Activated CD8-positive, alpha-beta T cell treated with anti-CD3 and anti-CD28 coated beads for 36 hours (primary cell): ENCODE measurements around the gene UBAC1. TPM values are rescaled to one million over a fixed set of nuclear protein-coding genes. Genes with fewer than 3 reads are reported as not detected.

Source experiments
- ATAC-seq: fragments of 200-7000 bp; cut with Tn5 transposase; one replicate; pipeline ENCODE4 v1.10.0; 2021; ENCODE audit warnings: mild to moderate bottlenecking, moderate library complexity
- CTCF ChIA-PET: fragments of 350-600 bp; sonication (Branson Sonifier 250); formaldehyde crosslinking; loops from one replicate; lab custom pipeline; 2021; ENCODE audit warnings: antibody characterized with exemption; lab: Charles Lee
- POLR2A ChIA-PET: fragments of 350-600 bp; sonication (Branson Sonifier 250); formaldehyde crosslinking; loops from one replicate; lab custom pipeline; 2021; ENCODE audit warnings: antibody characterized with exemption; lab: Charles Lee
- DNase-seq: peaks from one replicate; pipeline ENCODE4 v3.0.0-alpha.2; 2020
- H3K27ac Mint-ChIP-seq: one replicate; pipeline ENCODE4 v1.8.0; 2021; ENCODE audit warnings: mild to moderate bottlenecking, mixed read lengths
- H3K27me3 Mint-ChIP-seq: one replicate; pipeline ENCODE4 v1.8.0; 2021; ENCODE audit warnings: mixed read lengths
- H3K36me3 Mint-ChIP-seq: one replicate; pipeline ENCODE4 v1.8.0; 2021; ENCODE audit warnings: low read depth, mixed read lengths
- H3K4me1 Mint-ChIP-seq: one replicate; pipeline ENCODE4 v1.8.0; 2021; ENCODE audit warnings: low read depth, mixed read lengths
- H3K4me3 Mint-ChIP-seq: one replicate; pipeline ENCODE4 v1.8.0; 2021; ENCODE audit warnings: mild to moderate bottlenecking, moderate library complexity, mixed read lengths
- H3K9me3 Mint-ChIP-seq: one replicate; pipeline ENCODE4 v1.8.0; 2021; ENCODE audit warnings: mixed read lengths
- intact Hi-C: fragments of 100-400 bp; cut with micrococcal nuclease; formaldehyde crosslinking; loops from one replicate; pipeline ENCODE4 v1.10.0; 2022
- total RNA-seq, 2 experiments: library from RNA; stranded (reverse); gene quantifications; one replicate each; pipeline ENCODE4 v1.2.3, GENCODE V29; 2021
- TF ChIP-seq, protein P1 (sequence below): fragments of 200-600 bp; IDR thresholded peaks from one replicate; pipeline ENCODE4 v1.8.0; 2022; ENCODE audit warnings: antibody characterized with exemption, mild to moderate bottlenecking

UBAC1 gene
- total RNA-seq, 2 experiments from 2014 or later, result 32.4 to 34.3 TPM

DNA sequence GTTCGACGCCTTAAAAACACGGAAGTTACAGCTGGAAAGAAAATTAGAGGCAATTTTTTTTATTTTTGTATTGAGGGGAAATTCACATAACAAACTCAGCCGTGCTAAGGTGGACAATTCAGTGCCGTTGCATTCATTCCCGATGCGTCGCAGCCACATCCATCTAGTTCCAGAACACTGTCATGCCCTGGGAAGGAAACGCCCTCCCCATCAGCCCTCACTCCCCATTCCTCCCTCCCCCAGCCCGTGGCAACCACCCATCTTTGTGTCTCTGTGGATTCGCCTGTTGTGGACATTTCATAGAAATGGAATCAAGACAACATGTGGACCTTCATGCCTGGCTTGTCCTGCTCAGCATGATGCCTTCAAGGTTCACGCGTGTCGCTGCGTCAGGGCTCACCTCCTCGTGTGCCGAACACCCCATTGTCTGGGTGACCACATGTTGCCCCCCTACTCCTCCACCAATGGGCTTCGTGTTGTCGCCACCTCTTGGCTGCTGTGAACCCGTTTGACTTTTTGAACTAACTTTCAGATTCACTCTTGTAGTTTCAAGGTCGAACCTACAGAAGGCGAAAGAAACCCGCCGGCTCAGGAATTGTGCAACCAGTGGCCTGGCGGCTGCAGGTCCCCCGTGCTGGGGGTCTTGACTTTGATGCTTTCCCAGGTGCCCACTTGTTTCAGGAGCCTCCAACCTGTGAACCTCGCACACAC, 36.4 kb downstream of the UBAC1 start:
- intact Hi-C loops, result no loop called here
- peak; percentile 54 for DNase-seq
- Mint-ChIP-seq H3K9me3 (no peaks in the 10 kb centered on the region), H3K27ac (peak overlapping the region; percentile 87), H3K36me3 (peaks cover 12% of the 10 kb centered on the region), H3K4me3 (peak overlapping the region; percentile 27), H3K27me3 (no peaks in the 10 kb centered on the region), H3K4me1 (peaks cover 33% of the 10 kb centered on the region)
- no peak for ATAC-seq
- POLR2A ChIA-PET, result interaction anchor here (1.6 to 1.7 kb wide), 2 partner anchors 15 to 20 kb away, joined by 3 to 6 read pairs; no protein-coding TSS in a partner anchor
- TF ChIP-seq, protein P1, sequence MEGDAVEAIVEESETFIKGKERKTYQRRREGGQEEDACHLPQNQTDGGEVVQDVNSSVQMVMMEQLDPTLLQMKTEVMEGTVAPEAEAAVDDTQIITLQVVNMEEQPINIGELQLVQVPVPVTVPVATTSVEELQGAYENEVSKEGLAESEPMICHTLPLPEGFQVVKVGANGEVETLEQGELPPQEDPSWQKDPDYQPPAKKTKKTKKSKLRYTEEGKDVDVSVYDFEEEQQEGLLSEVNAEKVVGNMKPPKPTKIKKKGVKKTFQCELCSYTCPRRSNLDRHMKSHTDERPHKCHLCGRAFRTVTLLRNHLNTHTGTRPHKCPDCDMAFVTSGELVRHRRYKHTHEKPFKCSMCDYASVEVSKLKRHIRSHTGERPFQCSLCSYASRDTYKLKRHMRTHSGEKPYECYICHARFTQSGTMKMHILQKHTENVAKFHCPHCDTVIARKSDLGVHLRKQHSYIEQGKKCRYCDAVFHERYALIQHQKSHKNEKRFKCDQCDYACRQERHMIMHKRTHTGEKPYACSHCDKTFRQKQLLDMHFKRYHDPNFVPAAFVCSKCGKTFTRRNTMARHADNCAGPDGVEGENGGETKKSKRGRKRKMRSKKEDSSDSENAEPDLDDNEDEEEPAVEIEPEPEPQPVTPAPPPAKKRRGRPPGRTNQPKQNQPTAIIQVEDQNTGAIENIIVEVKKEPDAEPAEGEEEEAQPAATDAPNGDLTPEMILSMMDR, result no peak
- CTCF ChIA-PET, result interaction anchor here (0.7 to 1.4 kb wide), 5 partner anchors 10 to 67 kb away, joined by 3 to 5 read pairs (median 4); partner anchors contain the start of gene UBAC1

DNA sequence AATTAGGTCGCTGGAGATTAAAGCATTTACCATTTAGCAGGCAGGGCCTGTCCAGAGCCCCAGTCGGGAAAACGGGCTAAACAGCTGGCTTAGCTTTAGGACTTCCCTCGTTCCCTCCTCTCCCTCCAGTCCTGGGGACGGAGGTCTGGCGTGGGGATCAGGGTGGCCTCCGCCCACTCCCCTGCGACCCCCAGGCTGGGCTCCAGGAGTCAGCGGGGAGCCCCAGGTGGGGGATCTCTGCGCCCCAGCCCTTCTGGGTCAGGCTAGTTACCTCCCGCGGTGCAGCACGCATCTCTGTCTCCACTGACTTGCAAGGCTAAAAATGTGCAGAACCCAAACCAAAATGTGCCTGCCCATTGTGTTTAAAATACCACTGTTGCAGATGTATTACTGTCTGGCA, 37.7 kb downstream of the UBAC1 start:
- ChIA-PET POLR2A (no interaction called here), CTCF (no interaction called here)
- Mint-ChIP-seq H3K27me3 (no peaks in the 10 kb centered on the region), H3K36me3 (peaks cover 15% of the 10 kb centered on the region), H3K4me3 (no peak overlapping the region), H3K4me1 (peaks cover 33% of the 10 kb centered on the region), H3K27ac (no peak overlapping the region), H3K9me3 (peaks cover 7% of the 10 kb centered on the region)
- intact Hi-C loops, result no loop called here
- DNase-seq (no peak), ATAC-seq (no peak)
- TF ChIP-seq, protein P1, result no peak

DNA sequence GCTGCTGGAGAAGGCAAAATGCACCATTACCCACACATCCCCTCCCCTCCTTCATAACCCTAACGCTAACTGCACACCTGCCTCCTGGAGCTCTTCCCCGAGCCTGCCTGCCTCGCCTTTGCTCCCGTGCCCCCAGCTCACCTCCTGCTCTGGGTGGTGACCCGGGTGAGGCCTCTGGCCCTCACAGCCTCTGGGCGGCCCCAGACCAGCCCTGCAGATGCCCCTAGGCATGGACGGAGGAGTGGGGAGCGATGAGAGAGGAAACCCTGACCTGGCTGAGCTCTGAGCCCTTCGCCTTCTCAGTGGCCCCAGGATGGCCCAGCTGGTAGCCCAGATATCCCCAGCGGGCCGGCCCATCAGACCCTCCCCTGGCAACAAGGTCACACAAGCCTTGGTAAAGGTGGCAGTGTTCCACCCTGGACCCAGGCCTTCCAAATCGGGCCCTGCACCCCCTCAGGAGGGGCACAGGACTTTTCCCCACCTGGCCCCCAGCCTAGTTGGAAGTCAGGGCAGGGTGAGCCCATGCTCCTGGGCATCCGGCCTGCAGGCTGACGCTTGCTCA, 39.3 kb downstream of the UBAC1 start:
- no peak overlapping the region for H3K4me3 Mint-ChIP-seq
- ATAC-seq, result no peak
- CTCF ChIA-PET, result no interaction called here

DNA sequence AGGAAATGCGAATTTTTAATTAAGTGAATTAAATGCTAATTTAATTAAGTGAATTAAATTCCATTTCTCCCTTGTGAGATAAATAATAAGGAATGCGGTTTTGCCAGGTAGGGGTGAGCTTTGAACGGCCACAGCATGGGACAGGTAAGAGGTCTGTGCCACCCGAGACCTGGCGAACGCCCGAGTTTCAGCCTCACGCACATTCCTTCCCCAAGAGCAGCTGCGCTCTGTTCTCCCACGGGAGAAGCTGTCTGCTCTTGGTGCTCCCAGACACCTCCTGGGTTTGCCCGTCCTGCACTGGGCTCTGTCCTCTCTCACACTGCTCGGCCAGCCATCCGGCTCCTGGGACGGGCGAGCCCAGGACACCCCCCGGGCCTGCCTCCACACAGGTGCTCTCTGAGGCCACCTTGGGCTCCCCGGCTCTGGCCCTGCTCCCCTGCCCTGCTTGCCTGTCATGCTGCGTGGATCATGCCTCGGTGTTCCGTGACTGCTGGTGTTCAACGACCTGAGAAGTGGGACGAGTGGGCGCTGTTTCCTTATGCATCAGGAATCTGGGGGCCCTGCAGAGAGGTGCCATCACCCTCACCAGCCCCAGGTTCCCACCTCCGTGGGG, 40.1 kb downstream of the UBAC1 start:
- ChIA-PET POLR2A (interaction anchor here (0.6 to 1.8 kb wide), 3 partner anchors 12 to 31 kb away, joined by 3 to 4 read pairs (median 3); no protein-coding TSS in a partner anchor), CTCF (no interaction called here)
- TF ChIP-seq, protein P1, result no peak
- Mint-ChIP-seq H3K36me3 (peaks cover 33% of the 10 kb centered on the region), H3K9me3 (peaks cover 21% of the 10 kb centered on the region), H3K27ac (no peak overlapping the region), H3K4me1 (peaks cover 20% of the 10 kb centered on the region), H3K4me3 (no peak overlapping the region), H3K27me3 (no peaks in the 10 kb centered on the region)
- DNase-seq (no peak), ATAC-seq (no peak)
- intact Hi-C loops, result no loop called here

More for the DNA sequence above, 39.3 kb downstream of the UBAC1 start:
- POLR2A ChIA-PET, result interaction anchor here (1.5 kb wide), 1 partner anchor 17 kb away, joined by 3 read pairs; no protein-coding TSS in a partner anchor
- intact Hi-C loops, result no loop called here
- TF ChIP-seq, protein P1, result no peak
- no peak overlapping the region for H3K27ac Mint-ChIP-seq
- H3K4me1 Mint-ChIP-seq, result peaks cover 26% of the 10 kb centered on the region
- peaks cover 26% of the 10 kb centered on the region for H3K36me3 Mint-ChIP-seq
- no peak for DNase-seq
- H3K27me3 Mint-ChIP-seq, result no peaks in the 10 kb centered on the region
- H3K9me3 Mint-ChIP-seq, result peaks cover 14% of the 10 kb centered on the region
